ENCODE results near the gene ONECUT2. TPM values are rescaled to one million over a fixed set of nuclear protein-coding genes. Genes with fewer than 3 reads are reported as not detected.

ONECUT2 gene
- total and polyA plus RNA-seq, 4 donors = 1.8 to 5.7 (median 4.6) TPM

- Histone ChIP-seq H3K9ac (ENCODE audit: low read depth in 1 of 2, low read length in 2 of 2) (no peak overlapping the region), H3K27ac (ENCODE audit: low read depth in 1 of 2, low read length in 2 of 2) (no peak overlapping the region), H3K27me3 (ENCODE audit: control insufficient read depth in 4 of 4, insufficient read depth in 4 of 4, low read length in 3 of 4) (no peaks in the 10 kb centered on the region), H3K36me3 (ENCODE audit: control insufficient read depth in 4 of 4, insufficient read depth in 3 of 4, low read depth in 1 of 4, low read length in 3 of 4) (no peaks in the 10 kb centered on the region), H3K4me3 (ENCODE audit: low read depth in 1 of 3, low read length in 3 of 3) (no peak overlapping the region), H3K9me3 (ENCODE audit: control insufficient read depth in 4 of 4, low read length in 3 of 4) (no peaks in the 10 kb centered on the region), H3K4me1 (ENCODE audit: control insufficient read depth in 4 of 4, insufficient read depth in 4 of 4, low read length in 3 of 4) (peaks cover 0 to 6% (median 0%) of the 10 kb centered on the region in 4 donors)
- DNase-seq (ENCODE audit: low spot score) = no peak
- TF ChIP-seq JUND (IDR thresholded peaks at IDR 0.05) (no peak), FOXA2 (IDR thresholded peaks at IDR 0.05) (no peak), RXRA (IDR thresholded peaks at IDR 0.05) (no peak), RAD21 (IDR thresholded peaks at IDR 0.05) (no peak), SP1 (IDR thresholded peaks at IDR 0.05) (no peak), TAF1 (conservative IDR thresholded peaks at IDR 0.05) (no peak), CTCF (IDR thresholded peaks at IDR 0.05; ENCODE audit: low read depth, low read length, missing input control) (no peak), MAX (IDR thresholded peaks at IDR 0.05) (no peak), ATF3 (IDR thresholded peaks at IDR 0.05) (no peak), HNF4A (conservative IDR thresholded peaks at IDR 0.05) (no peak), HNF4G (IDR thresholded peaks at IDR 0.05) (no peak), ZBTB33 (IDR thresholded peaks at IDR 0.05) (no peak), REST (IDR thresholded peaks at IDR 0.05) (no peak), YY1 (IDR thresholded peaks at IDR 0.05) (no peak), GABPA (IDR thresholded peaks at IDR 0.05 in 1 of 2, conservative IDR thresholded peaks at IDR 0.05 in 1 of 2) (no peak), NR2F2 (IDR thresholded peaks at IDR 0.05) (no peak), EGR1 (IDR thresholded peaks at IDR 0.05; ENCODE audit: low read depth in 2 of 2) (no peak), FOXA1 (IDR thresholded peaks at IDR 0.05) (no peak)
- 84% methylated on average over 2 of the region's 2 CpGs for WGBS
Observed at GRCh38 chr18:57389271-57389670, 45.9 kb upstream of the ONECUT2 start.
